ENCODE data around the gene CYP2W1.

DNA sequence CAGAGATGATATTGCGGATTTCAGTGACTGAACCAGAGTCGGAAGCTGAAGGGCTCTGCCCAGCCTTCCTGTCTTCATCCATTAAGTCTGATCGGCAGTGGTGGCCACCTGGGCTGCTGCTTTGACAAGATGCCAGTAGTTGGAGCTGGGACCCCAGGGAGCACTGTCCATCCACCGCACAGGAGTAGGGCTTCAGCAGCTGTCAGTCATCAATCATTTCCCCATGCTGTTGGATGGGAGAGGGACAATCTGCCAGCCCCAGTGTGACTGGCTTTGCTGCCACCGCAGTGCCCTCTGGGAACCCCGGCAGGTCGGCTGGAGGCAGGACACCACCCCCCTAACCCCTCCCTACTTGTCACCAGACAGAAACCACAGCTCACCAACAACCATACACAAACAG, 38.4 kb downstream of the CYP2W1 start:
- TF ChIP-seq, protein P1, sequence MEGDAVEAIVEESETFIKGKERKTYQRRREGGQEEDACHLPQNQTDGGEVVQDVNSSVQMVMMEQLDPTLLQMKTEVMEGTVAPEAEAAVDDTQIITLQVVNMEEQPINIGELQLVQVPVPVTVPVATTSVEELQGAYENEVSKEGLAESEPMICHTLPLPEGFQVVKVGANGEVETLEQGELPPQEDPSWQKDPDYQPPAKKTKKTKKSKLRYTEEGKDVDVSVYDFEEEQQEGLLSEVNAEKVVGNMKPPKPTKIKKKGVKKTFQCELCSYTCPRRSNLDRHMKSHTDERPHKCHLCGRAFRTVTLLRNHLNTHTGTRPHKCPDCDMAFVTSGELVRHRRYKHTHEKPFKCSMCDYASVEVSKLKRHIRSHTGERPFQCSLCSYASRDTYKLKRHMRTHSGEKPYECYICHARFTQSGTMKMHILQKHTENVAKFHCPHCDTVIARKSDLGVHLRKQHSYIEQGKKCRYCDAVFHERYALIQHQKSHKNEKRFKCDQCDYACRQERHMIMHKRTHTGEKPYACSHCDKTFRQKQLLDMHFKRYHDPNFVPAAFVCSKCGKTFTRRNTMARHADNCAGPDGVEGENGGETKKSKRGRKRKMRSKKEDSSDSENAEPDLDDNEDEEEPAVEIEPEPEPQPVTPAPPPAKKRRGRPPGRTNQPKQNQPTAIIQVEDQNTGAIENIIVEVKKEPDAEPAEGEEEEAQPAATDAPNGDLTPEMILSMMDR (IDR thresholded peaks at IDR 0.05), result no peak
- TF ChIP-seq, protein P2, sequence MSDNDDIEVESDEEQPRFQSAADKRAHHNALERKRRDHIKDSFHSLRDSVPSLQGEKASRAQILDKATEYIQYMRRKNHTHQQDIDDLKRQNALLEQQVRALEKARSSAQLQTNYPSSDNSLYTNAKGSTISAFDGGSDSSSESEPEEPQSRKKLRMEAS (IDR thresholded peaks at IDR 0.05), result no peak
- TF ChIP-seq MAFK (IDR thresholded peaks at IDR 0.05; ENCODE audit: partially characterized antibody) (no peak), POLR2A (IDR thresholded peaks at IDR 0.05; ENCODE audit: low read length) (no peak), ZFP36 (IDR thresholded peaks at IDR 0.05; ENCODE audit: borderline replicate concordance, partially characterized antibody) (no peak), ESRRA (IDR thresholded peaks at IDR 0.05; ENCODE audit: borderline replicate concordance, low read length) (no peak)
- TF ChIP-seq, protein P3, sequence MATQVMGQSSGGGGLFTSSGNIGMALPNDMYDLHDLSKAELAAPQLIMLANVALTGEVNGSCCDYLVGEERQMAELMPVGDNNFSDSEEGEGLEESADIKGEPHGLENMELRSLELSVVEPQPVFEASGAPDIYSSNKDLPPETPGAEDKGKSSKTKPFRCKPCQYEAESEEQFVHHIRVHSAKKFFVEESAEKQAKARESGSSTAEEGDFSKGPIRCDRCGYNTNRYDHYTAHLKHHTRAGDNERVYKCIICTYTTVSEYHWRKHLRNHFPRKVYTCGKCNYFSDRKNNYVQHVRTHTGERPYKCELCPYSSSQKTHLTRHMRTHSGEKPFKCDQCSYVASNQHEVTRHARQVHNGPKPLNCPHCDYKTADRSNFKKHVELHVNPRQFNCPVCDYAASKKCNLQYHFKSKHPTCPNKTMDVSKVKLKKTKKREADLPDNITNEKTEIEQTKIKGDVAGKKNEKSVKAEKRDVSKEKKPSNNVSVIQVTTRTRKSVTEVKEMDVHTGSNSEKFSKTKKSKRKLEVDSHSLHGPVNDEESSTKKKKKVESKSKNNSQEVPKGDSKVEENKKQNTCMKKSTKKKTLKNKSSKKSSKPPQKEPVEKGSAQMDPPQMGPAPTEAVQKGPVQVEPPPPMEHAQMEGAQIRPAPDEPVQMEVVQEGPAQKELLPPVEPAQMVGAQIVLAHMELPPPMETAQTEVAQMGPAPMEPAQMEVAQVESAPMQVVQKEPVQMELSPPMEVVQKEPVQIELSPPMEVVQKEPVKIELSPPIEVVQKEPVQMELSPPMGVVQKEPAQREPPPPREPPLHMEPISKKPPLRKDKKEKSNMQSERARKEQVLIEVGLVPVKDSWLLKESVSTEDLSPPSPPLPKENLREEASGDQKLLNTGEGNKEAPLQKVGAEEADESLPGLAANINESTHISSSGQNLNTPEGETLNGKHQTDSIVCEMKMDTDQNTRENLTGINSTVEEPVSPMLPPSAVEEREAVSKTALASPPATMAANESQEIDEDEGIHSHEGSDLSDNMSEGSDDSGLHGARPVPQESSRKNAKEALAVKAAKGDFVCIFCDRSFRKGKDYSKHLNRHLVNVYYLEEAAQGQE (IDR thresholded peaks at IDR 0.05), result no peak
